COR-L47 (cell line): ENCODE measurements around the gene DNLZ.

Experiments used
- DNase-seq: peaks from one replicate; lab custom pipeline; 2025; lab: John Stamatoyannopoulos, UW

DNLZ gene

GRCh38 chr9:136395345-136396218, 32.0 kb upstream of the DNLZ start:
- no peak for DNase-seq

GRCh38 chr9:136395020-136395340, 31.4 kb upstream of the DNLZ start:
- no peak for DNase-seq

GRCh38 chr9:136394312-136395019, 30.9 kb upstream of the DNLZ start:
- no peak for DNase-seq

GRCh38 chr9:136393531-136393930, 30.0 kb upstream of the DNLZ start:
- no peak for DNase-seq

- DNase-seq: no peak
These were observed 29.2 kb upstream of the DNLZ start for GRCh38 chr9:136392538-136393449.

GRCh38 chr9:136391737-136392537, 28.4 kb upstream of the DNLZ start:
- DNase-seq: no peak

GRCh38 chr9:136389396-136389795, 25.9 kb upstream of the DNLZ start:
- no peak for DNase-seq

- no peak for DNase-seq
These were observed 23.7 kb upstream of the DNLZ start for GRCh38 chr9:136387217-136387616.

- no peak for DNase-seq
These were observed 22.5 kb upstream of the DNLZ start for GRCh38 chr9:136386018-136386417.

GRCh38 chr9:136385015-136385414, 21.5 kb upstream of the DNLZ start:
- no peak for DNase-seq

- no peak for DNase-seq
These were observed 19.9 kb upstream of the DNLZ start for GRCh38 chr9:136383436-136383835.

- no peak for DNase-seq
These were observed 18.5 kb upstream of the DNLZ start for GRCh38 chr9:136381966-136382513.

- no peak for DNase-seq
These were observed 17.8 kb upstream of the DNLZ start for GRCh38 chr9:136381311-136381710.

GRCh38 chr9:136380381-136380780, 16.8 kb upstream of the DNLZ start:
- no peak for DNase-seq

GRCh38 chr9:136379891-136380290, 16.3 kb upstream of the DNLZ start:
- DNase-seq: no peak

- DNase-seq: no peak
These were observed 15.9 kb upstream of the DNLZ start for GRCh38 chr9:136379401-136379800.

- no peak for DNase-seq
These were observed 15.4 kb upstream of the DNLZ start for GRCh38 chr9:136379003-136379287.

GRCh38 chr9:136378170-136379002, 14.8 kb upstream of the DNLZ start:
- DNase-seq: no peak

GRCh38 chr9:136377341-136378169, 14.0 kb upstream of the DNLZ start:
- DNase-seq: no peak

- DNase-seq: no peak
These were observed 12.9 kb upstream of the DNLZ start for GRCh38 chr9:136376457-136376856.
